ENCODE measurements around the gene CAPZA3.
"Not testable (repeated sequence)": the region's sequence is repeated elsewhere in the genome, so short reads cannot be mapped to it uniquely, and the experiment has no call there.

GRCh38 chr12:18693986-18694385 is 43.9 kb upstream of the CAPZA3 start:
- TF ChIP-seq, protein P1, sequence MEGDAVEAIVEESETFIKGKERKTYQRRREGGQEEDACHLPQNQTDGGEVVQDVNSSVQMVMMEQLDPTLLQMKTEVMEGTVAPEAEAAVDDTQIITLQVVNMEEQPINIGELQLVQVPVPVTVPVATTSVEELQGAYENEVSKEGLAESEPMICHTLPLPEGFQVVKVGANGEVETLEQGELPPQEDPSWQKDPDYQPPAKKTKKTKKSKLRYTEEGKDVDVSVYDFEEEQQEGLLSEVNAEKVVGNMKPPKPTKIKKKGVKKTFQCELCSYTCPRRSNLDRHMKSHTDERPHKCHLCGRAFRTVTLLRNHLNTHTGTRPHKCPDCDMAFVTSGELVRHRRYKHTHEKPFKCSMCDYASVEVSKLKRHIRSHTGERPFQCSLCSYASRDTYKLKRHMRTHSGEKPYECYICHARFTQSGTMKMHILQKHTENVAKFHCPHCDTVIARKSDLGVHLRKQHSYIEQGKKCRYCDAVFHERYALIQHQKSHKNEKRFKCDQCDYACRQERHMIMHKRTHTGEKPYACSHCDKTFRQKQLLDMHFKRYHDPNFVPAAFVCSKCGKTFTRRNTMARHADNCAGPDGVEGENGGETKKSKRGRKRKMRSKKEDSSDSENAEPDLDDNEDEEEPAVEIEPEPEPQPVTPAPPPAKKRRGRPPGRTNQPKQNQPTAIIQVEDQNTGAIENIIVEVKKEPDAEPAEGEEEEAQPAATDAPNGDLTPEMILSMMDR (IDR thresholded peaks at IDR 0.05), result not testable (repeated sequence)
- TF ChIP-seq EP300, POLR2AphosphoS5, POLR2A (IDR thresholded peaks at IDR 0.05): not testable (repeated sequence)

Data from sigmoid colon (tissue), 4 donors.